ENCODE data around the gene WASL. TPM values are rescaled to one million over a fixed set of nuclear protein-coding genes. Genes with fewer than 3 reads are reported as not detected.

The WASL gene
- total RNA-seq, 6 donors from 2014 or later, result 24.1 to 62.2 (median 31.3) TPM

- TF ChIP-seq POLR2AphosphoS5 (IDR thresholded peaks at IDR 0.05) (no peak), EP300 (IDR thresholded peaks at IDR 0.05) (no peak), POLR2A (IDR thresholded peaks at IDR 0.05) (no peak)
- TF ChIP-seq, protein P1, sequence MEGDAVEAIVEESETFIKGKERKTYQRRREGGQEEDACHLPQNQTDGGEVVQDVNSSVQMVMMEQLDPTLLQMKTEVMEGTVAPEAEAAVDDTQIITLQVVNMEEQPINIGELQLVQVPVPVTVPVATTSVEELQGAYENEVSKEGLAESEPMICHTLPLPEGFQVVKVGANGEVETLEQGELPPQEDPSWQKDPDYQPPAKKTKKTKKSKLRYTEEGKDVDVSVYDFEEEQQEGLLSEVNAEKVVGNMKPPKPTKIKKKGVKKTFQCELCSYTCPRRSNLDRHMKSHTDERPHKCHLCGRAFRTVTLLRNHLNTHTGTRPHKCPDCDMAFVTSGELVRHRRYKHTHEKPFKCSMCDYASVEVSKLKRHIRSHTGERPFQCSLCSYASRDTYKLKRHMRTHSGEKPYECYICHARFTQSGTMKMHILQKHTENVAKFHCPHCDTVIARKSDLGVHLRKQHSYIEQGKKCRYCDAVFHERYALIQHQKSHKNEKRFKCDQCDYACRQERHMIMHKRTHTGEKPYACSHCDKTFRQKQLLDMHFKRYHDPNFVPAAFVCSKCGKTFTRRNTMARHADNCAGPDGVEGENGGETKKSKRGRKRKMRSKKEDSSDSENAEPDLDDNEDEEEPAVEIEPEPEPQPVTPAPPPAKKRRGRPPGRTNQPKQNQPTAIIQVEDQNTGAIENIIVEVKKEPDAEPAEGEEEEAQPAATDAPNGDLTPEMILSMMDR (IDR thresholded peaks at IDR 0.05), result no peak
- Histone ChIP-seq H3K4me1 (peaks cover 0 to 6% (median 2%) of the 10 kb centered on the region in 4 donors), H3K4me3 (no peak overlapping the region), H3K27ac (no peak overlapping the region), H3K36me3 (peaks cover 4 to 63% (median 18%) of the 10 kb centered on the region in 4 donors), H3K27me3 (no peaks in the 10 kb centered on the region), H3K9me3 (no peaks in the 10 kb centered on the region)
- ATAC-seq (ENCODE audit: low FRiP score in 2 of 2) (no peak), DNase-seq (peak in 1 of 2 donors; percentile 48)
- 98 to 99% methylated on average over 6 of the region's 6 CpGs for WGBS, 2 donors
These were observed 56.3 kb downstream of the WASL start for GRCh38 chr7:123692471-123692877.

DNA sequence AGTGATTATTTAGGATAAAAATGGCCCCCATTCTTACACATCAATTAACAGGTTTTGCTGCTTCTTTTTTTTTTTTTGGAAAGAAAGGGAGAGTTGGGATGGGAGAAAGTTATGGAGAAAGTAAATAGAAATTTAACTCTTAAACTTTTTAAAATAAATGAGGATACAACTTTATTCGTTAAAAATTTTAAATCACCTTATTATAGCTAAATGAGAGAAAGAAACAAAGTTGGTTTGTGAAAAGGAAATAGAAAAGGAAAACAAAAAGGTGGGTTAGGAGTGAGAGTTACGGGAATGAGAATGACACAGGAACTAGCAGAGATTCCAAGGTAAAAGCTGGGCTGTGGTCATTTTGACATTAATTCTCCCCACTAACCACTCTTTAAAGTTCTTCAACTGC, 58.3 kb downstream of the WASL start:
- ATAC-seq (ENCODE audit: low FRiP score in 2 of 2) (no peak), DNase-seq (no peak)
- Histone ChIP-seq H3K4me1 (peaks cover 0 to 6% (median 2%) of the 10 kb centered on the region in 4 donors), H3K4me3 (no peak overlapping the region), H3K9me3 (no peaks in the 10 kb centered on the region), H3K36me3 (peaks cover 4 to 57% (median 18%) of the 10 kb centered on the region in 4 donors), H3K27ac (no peak overlapping the region), H3K27me3 (no peaks in the 10 kb centered on the region)
- TF ChIP-seq POLR2AphosphoS5 (IDR thresholded peaks at IDR 0.05), result no peak
- TF ChIP-seq POLR2A (IDR thresholded peaks at IDR 0.05), result no peak
- TF ChIP-seq, protein P1 (IDR thresholded peaks at IDR 0.05), result no peak
- no peak for TF ChIP-seq EP300 (IDR thresholded peaks at IDR 0.05)
- 88 to 94% methylated on average over 2 of the region's 2 CpGs for WGBS, 2 donors

GRCh38 chr7:123689250-123689649, 59.6 kb downstream of the WASL start:
- Histone ChIP-seq H3K4me1 (peaks cover 0 to 6% (median 2%) of the 10 kb centered on the region in 4 donors), H3K9me3 (no peaks in the 10 kb centered on the region), H3K27ac (no peak overlapping the region), H3K4me3 (no peak overlapping the region), H3K27me3 (no peaks in the 10 kb centered on the region), H3K36me3 (peaks cover 4 to 54% (median 18%) of the 10 kb centered on the region in 4 donors)
- no peak for TF ChIP-seq EP300 (IDR thresholded peaks at IDR 0.05)
- no peak for TF ChIP-seq POLR2AphosphoS5 (IDR thresholded peaks at IDR 0.05)
- WGBS, 2 donors, result 47 to 55% methylated on average over 3 of the region's 3 CpGs
- DNase-seq, result no peak
- ATAC-seq (ENCODE audit: low FRiP score in 2 of 2), result no peak

DNA sequence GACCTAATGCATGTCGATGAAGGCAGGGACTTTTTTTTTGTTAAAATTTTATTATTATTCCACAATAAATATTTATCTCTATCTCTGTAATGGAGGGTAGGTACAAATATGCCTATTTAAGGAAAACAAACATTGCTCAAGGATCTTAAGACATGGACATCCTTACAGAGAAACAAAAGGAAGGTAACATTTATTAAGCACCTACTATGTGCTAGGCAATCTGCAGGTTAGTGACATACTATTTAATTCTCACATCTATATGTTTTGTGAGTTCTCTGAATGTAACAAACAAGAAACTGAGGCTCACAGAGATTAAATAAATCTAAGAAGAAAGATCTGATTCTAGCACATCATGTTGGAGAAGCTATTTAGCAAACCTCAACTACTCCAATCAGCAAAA, 61.1 kb downstream of the WASL start:
- no peak for ATAC-seq (ENCODE audit: low FRiP score in 2 of 2)
- TF ChIP-seq, protein P1 (IDR thresholded peaks at IDR 0.05), result no peak
- TF ChIP-seq POLR2AphosphoS5 (IDR thresholded peaks at IDR 0.05), result no peak
- no peak for TF ChIP-seq EP300 (IDR thresholded peaks at IDR 0.05)
- TF ChIP-seq POLR2A (IDR thresholded peaks at IDR 0.05), result no peak
- no peak overlapping the region for H3K27ac ChIP-seq
- H3K27me3 ChIP-seq, result no peaks in the 10 kb centered on the region
- no peaks in the 10 kb centered on the region for H3K9me3 ChIP-seq
- no peak overlapping the region for H3K4me3 ChIP-seq
- peaks cover 0 to 6% (median 4%) of the 10 kb centered on the region in 4 donors for H3K4me1 ChIP-seq
- whole genome bisulfite sequencing, 2 donors, result 88 to 91% methylated on average over 1 of the region's 1 CpG
- DNase-seq, result no peak
- H3K36me3 ChIP-seq, result peaks cover 4 to 49% (median 17%) of the 10 kb centered on the region in 4 donors

DNA sequence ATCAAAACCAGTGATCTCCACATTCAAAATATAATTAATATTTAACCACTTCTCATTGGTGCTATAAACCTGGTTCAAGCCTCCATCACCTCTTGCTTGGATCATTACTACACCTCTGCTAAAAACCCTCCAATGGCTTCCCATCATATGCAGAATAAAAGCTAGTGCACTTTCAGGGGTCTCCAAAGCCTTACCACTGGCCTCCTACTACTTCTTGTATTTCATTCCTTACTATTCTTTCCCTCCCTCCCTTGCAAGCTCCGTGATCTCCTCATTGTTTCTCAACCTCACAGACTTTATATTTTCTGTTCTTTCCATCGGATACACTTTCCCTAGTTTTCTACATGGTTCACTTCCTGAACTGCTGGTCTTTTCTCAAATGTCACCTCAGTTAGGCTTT, 61.6 kb downstream of the WASL start:
- Histone ChIP-seq H3K27me3 (no peaks in the 10 kb centered on the region), H3K9me3 (no peaks in the 10 kb centered on the region), H3K36me3 (peaks cover 0 to 43% (median 12%) of the 10 kb centered on the region in 4 donors), H3K27ac (no peak overlapping the region), H3K4me3 (no peak overlapping the region), H3K4me1 (peaks cover 0 to 8% (median 5%) of the 10 kb centered on the region in 4 donors)
- ATAC-seq (ENCODE audit: low FRiP score in 2 of 2), result no peak
- TF ChIP-seq POLR2A (IDR thresholded peaks at IDR 0.05), result no peak
- TF ChIP-seq, protein P1 (IDR thresholded peaks at IDR 0.05), result no peak
- TF ChIP-seq POLR2AphosphoS5 (IDR thresholded peaks at IDR 0.05), result no peak
- no peak for TF ChIP-seq EP300 (IDR thresholded peaks at IDR 0.05)
- no peak for DNase-seq
- WGBS, 2 donors, result 94 to 97% methylated on average over 2 of the region's 2 CpGs
